GM19043 (cell line): Measurements from ENCODE around the gene SPOCK1.

ENCODE experiments used
- ATAC-seq: cut with Tn5 transposase; IDR thresholded peaks from one replicate; pipeline ENCODE4 v1.9.1; 2021; ENCODE audit warnings: low read depth; ENCODE audit not compliant: unreplicated experiment

The SPOCK1 gene

DNA sequence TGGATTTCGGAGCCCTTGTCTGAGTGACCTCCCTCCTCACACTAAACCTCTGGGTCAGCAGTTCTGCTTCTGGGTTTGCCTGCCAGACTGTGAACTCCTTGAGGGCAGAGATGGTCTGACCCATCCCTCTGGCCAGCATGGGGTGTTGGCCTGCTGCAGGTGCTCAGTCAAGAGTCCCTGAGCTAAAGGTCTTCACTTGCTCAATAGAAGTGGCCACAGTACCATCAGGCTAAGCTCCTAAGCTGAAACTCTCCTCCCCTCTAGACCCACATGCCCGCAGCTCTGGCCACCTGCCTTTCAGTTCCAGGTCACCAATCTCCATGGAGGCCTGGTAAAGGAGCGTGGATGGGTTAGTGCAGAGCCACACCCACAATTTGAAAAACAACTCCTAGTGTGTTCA is 316.6 kb downstream of the SPOCK1 start:
- ATAC-seq, result no peak

DNA sequence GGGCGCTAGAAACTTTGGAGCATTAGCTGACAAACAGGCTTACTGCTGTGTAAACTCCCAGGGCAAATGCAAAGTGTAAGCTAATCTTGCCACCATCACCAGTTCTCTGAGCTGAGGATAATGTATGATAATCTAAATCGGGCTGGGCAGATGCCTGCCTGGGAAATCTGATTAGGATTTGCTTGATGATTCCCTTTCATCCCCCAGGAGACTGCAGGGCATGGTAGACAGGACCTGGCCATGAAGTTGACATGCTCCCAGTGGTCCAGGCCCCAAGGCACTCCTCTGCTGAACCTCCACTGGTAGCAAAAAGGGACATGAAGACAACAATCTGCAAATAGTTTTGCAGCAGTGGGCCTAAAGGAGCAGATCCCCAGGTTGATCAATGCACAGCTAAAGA is 317.5 kb downstream of the SPOCK1 start:
- no peak for ATAC-seq

DNA sequence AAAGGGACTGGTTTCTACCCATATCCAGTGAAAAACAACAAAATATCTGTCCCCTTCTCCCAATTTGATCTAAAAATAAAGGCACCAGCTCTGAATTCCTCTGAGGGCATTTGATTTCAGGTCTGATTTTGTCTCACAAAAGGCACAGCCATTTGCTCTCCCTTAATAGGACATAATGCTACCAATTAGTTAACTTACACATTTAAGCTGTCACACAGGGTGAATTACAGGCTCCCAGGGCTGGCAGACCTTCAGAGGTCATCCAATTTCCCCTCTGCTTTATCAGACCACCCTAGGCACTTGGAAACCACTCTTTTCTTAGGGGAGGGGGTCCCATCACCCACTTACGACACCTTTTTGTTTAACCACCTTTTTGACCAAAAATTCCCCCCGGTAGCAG is 319.9 kb downstream of the SPOCK1 start:
- ATAC-seq, result no peak

DNA sequence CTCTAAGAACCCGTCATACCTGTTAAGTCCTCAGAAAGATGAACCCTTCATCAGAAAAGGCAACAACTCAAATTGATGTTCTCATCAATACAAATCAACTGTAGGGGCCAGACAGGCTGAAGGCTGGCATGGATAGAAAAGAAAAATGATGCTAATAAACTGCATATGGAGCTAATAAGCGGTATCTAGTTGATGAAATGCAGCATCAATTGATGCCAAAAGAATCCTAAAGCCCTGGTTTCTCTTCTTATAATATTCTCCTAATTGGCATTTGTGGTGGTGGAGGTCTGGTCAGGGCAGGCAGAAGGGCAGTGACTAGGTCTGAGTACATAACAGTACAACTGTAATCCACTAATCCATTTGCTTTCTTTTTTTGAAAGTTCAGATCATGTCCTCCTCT is 322.5 kb downstream of the SPOCK1 start:
- ATAC-seq, result no peak

DNA sequence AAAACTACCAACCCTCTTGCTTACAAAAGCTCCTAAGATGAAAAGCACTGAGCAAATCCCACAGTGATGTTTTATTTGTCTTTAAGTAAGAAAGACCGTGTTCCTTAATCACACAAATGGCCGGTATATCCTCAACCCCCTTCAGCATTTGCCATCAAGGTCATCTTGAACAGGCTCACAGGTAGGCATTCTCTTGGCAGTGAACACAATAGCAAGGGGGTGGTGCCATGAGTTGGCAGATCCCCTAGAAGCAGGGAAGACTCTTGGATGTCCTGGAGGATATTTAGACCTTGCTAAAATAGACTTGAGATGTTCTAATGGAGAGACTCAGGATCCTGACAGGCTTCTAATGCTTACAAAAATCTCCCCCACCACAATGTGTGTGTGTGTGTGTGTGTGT is 323.0 kb downstream of the SPOCK1 start:
- ATAC-seq, result no peak

DNA sequence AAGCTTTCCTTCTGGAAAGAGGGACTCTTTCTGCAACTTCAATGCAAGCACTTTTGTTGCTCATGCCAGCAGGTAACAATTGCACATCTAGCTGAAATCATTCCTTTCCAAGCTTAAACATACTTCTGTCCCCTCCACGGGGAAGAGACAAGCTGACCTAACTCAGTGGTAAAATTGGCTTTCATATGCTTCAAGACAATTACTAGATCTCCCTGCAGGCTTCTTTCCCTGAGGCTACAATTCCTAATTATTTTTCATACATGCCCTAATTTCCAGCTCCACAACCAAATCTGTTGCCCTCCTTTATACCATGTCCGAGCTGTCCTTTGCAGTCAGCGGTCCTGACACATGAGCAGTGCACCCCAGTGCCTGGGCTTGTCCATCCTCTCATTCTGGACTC is 324.9 kb downstream of the SPOCK1 start:
- no peak for ATAC-seq

DNA sequence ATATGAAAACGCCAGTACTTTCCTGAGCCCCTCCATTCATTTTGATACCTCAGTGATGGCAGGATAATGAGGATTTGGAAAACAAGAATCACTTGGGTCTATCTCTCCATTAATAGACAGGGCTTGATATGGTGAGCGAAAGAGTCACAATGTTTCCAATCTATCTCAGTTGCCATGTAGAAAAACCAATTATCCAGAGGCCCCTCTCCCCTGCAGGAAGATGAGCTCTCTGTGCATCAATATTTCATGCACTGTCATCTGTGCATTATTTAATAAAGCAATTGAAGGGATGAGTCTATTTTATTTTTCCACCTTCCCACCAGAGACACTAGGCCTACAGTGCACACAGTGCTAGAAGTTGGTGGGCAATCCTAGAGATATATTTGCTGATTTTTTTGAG is 326.9 kb downstream of the SPOCK1 start:
- ATAC-seq, result no peak

DNA sequence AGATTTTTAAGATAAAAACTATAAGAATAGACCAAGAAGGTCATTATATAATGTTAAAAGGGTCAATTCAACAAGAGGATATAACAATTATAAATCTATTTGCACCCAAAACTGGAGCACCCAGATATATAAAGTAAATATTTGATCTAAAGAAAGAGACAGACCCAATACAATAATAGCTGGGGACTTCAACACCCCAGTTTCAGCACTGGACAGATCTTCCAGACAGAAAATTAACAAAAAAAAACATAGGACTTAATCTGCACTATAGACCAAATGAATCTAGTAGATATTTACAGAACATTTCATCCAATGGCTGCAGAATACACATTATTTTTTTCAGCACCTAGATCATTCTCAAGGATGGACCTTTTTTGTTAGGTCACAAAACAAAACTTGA is 331.9 kb downstream of the SPOCK1 start:
- ATAC-seq, result no peak

DNA sequence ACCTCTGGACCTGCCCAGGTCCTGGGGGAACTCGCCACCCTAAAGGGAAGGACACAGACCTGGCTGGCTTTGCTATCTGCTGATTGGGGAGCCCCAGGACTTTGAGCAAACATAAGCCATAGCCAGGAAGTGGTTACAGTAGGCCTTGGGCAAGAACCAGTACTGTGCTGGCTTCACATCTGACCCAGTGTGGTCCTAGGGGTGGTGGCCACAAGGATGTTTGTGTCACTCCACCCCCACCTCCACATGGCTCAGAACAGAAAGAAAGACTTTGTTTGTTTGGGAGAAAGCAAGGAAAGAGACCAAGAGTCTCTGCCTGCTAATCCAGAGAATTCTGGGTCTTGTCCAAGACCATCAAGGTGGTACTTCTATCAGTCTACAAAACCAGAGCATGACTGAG is 334.2 kb downstream of the SPOCK1 start:
- ATAC-seq, result no peak

DNA sequence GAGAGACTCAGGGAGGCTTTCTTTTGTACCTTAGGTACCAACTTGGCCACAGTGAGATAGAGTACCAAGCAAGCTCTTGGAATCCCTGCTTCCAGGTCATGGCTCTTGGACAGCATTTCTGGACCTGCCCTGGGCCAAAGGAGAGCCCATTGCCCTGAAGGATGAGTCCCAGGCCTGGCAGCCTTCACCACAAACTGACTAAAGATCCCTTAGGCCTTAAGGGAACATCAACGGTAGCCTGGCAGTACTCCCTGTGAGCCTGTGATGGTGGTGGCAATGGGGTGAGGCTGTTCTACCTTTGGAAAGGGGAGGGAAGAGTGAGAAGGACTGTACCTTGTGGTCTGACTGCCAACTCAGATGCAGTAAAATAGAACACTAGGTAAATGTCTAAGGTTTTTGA is 334.6 kb downstream of the SPOCK1 start:
- ATAC-seq, result no peak

DNA sequence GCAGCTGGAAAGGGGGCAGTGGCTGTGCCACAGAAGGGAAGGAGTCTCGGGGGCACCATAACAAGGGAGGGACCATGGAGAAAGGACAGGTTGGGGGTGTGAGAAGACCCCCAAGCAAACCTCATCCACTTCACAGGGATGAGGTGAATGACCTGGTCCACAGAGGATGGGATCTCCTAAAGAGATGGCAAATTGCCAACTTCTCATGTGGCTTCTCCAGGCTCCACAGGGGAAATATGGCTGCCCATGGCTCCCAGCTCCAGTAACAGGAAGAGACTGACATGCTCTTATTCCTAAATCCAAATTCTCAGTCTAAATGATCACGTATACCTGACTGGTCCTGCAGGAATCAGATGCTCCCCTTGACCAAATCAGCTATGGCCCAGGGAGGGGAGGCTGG is 340.4 kb downstream of the SPOCK1 start:
- ATAC-seq, result no peak

DNA sequence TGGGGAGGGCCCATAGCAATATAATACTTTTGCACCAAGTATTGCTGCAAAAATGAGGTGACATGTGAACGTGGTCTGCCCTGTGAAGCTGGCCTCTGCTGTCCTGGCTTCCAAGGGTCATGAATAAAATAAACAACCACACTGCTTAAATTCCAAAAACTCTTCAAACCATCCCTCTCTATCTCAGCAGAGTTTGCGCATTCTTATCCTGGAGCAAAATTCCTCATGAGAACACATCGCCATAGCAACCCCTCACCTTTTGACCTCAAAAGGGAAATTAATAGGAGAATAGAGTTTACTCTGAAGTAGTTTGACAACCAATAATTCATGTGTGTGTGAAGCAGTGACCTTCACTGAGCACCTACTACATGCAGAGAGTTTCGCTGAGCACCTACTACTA is 342.9 kb downstream of the SPOCK1 start:
- ATAC-seq, result no peak

DNA sequence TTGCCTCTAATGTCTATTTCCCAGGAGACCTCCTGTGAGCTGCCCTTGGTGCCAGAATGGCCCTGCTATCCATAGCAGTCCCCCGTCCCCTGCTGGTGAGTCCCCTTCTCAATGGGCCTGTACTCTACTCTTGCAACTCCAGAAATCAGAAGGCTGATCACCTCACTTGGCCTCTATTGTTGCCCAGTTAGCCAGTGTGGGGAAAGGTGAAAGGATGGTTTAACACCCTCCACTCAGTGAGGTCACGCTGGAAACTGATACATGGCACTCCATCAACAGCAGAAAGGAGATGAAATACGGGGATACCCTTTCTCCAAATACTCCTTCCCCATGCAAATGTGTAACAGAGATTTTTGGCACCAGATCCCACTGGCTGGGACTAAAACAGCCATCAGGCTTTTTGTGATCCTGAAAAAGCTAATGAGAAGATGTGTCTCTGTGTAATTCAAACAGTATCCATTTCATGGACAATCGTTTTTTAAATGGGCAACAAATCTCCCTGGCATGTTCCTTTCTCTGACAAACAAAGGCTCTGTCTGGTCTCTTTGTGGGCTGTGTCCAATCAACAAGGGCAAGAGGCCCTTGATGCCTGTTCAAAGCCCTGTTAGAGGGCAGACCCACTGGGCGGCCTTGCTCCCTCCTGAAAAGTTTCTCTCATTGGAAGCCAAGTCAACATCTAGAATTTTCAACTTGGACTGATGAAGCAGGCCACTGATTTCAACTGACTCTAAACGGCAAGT is 343.7 kb downstream of the SPOCK1 start:
- ATAC-seq, result no peak

DNA sequence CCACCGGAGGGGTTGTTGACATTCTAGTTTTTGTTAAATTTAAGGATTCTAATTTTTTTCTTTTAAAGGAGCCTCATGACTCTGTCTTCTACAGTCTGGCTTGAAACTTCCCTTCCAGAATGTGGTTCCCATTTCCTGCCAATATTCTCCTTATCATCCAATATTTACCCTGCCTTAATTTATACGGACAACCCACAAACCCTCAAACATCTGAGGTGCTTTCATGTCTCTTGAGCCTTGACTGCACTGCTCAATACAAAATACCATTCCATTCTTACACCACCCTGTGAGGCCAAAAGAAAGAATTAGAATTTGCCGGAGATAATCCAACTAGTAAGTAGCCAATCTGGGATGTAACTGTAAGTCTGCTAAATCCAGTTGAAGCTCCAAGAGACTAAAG is 346.5 kb downstream of the SPOCK1 start:
- no peak for ATAC-seq

DNA sequence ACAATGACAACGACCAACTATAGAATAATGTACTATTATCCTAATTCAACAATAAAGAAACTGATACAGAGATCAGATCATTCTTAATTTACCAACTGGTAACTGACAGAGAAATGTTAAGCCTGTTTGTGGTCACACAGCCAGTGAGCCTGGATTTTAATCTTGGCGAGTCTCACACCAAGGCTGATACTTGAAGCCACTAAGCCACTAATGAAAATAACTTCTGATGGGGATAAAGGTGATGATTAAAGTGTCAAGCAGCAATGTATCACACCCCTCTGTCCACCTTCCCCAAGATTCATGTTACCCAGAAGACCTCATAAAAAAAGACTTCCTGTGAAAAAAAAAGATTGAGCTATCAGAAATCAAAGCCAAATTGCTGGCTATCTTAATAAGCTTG is 350.5 kb downstream of the SPOCK1 start:
- ATAC-seq, result no peak

DNA sequence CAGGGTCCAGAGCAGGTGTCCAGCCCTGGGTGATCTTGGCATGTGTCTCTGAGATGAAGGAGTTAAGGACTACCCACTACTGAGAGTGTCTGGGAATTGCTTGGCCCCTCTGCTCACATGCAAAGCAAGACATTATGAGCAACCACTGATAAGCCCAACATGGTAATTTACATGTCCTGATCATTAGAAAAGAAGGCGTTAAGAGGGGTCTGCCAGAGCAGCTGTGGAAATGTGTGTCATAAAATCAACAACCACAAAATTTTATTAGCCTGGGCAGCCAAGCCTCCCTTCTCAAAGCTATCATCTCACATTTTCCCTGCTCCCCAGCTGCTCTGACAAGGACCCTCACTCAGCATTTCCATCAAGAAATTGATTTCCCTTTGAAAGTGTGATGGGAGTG is 351.0 kb downstream of the SPOCK1 start:
- no peak for ATAC-seq

DNA sequence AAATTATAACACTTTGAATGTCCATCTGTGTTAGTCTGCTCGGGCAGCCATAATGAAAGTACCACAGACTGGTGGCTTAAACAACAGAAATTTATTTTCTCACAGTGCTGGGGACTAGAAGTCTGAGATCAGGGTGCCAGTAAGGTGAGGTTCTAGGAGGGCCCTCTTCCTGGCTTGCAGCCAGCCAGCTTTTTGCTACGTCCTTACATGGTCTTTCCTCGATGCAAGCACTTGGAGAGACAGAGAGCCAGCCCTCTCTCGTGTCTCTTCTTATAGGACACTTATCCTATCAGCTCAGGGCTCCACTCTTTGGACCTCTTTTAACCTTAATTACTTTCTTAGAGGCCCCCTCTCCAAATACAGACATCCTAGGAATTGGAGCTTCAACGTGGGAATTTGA is 351.8 kb downstream of the SPOCK1 start:
- no peak for ATAC-seq

DNA sequence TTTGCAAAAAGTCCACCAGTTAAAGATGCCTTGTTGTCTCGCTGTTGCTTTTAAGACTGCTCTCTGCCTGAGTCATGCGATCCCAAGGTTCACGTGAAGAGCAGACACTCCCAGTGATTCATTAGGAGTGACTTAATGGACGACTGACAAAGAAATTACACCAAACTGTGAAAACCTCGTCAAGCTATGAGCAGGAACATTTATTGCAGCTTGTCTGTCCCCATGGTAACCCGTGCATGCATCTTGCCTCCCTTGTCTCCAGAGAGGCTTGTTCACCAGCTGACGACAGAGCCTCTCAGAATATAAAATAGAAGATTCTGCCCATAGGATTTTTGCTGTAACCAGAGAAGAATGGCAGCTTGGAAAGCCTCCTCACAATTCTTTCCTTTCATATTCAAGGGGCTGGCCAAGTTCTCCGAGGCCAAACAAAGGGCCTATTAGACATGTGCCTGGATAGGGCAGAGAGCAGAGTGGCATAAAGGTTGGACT is 352.7 kb downstream of the SPOCK1 start:
- no peak for ATAC-seq

DNA sequence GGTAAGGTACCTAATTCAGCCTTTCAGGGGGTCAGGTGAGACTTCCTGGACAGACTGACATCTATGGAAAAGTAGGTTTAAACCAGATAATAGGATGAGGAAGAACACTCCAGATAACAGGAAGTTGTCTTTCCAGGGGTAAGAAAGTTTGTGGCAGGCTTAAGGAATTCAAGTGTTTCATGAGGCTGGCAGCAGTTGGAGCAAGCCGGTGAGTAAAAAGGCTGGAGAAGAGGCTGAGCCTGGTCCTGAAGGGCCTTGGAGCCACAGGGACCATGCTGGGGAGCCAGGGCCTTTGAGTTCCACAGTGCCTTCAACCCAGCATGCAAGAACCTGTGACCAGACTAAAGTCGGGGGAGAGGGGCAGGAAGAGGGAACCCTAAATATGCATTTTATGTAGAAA is 353.4 kb downstream of the SPOCK1 start:
- ATAC-seq, result no peak

DNA sequence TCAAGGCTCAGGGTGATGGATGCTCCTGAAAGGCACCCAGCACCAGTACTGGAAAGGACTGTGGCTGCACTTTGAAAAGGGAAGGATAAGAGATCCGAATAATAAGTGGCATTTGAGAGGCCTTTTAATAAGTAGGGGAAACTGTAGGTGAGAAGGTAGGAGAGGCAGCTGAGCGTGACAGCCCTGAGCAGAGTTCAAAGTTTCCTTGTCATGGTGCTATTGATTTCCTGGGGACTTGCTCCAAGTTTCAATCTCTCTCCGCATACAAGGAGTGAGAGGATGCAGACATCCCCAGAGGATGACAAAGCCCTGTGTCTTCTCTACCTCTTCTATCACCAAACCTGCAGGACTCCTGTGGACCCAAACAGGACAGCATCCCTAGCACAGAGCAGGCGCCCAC is 354.5 kb downstream of the SPOCK1 start:
- ATAC-seq, result no peak

DNA sequence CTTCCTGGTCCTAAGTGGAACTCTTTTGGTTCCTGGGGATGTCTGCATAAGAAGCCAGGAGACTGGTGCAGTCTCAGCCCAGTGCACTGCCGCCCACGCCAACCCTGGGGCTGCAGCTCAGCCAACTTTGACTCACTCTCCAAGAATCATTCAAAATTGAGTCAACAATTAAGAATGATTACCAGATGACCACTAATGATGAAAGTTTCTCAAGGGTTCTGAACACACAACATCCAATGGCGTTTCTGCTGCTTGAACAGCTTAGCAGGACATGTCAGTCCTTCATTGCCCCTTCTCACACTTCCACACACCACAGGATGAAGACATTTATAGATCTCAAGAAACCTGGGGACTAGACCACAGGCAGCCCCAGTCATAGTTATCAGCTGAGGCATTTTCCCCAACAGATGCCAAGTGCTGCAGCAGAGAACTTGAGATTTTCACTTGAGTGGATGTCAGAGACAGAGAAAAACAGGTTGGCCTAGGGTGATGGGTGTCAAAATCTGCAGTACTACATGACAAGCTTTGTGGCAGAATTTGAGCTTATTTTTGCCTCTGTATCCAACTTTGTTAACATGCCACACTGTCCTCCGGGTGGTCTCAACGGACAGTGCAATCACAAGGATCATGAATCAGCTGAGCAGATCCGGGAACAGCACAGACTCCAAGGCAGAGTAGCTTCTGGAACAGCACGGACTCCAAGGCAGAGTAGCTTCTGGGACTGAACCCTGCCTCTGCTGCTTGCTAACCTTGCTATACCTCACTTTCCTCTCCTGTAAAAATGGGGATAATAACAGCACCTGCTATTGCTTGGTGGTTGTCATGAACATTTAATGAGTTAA is 356.1 kb downstream of the SPOCK1 start:
- ATAC-seq, result peak; percentile 56

DNA sequence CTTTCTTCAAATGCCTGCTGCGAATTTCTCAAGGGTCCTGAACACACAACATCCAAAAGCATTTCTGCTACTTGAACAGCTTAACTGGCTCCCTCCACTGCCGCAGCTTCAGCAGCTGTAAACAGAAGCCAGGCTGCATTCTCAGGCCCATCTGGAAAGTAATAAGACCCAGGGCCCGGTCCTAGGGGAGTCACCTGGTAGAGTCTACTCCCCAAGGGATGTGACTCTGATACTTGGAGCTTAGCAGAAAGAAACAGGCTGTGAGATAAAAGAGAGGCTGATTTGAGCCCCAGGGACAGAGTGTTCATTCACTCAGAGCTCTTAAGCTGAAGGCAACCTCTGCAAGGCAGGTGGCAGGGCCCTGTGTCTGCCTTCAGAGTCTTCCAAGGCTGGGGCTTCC is 356.8 kb downstream of the SPOCK1 start:
- ATAC-seq, result peak; percentile 52
